Loucy (cell line): ENCODE results near the gene STUM.
A peak's percentile ranks its signal among the peaks of the same experiment; 100 is the strongest.

Experiments
- H2AFZ ChIP-seq: fragments of 200-600 bp; sonication (generic); 2 replicates; pipeline ENCODE4 v1.6.0; 2016; ENCODE audit warnings: antibody characterized with exemption, mild to moderate bottlenecking, low read length, moderate library complexity
- H3F3A ChIP-seq: fragments of 200-600 bp; 2 replicates; pipeline ENCODE4 v1.6.0; 2016; ENCODE audit warnings: antibody characterized with exemption, low read depth, mild to moderate bottlenecking
- H3K27me3 ChIP-seq: fragments of 200-600 bp; sonication (generic); 2 replicates; pipeline ENCODE4 v1.6.1; 2014; ENCODE audit warnings: low read length, mild to moderate bottlenecking; ENCODE audit not compliant: insufficient read depth, poor library complexity, severe bottlenecking
- H3K36me3 ChIP-seq: fragments of 200-600 bp; sonication (generic); 2 replicates; pipeline ENCODE4 v1.6.1; 2016; ENCODE audit warnings: low read length; ENCODE audit not compliant: insufficient read depth
- H3K4me1 ChIP-seq: fragments of 200-600 bp; sonication (generic); 2 replicates; pipeline ENCODE4 v1.5.1; 2014; ENCODE audit warnings: low read length, mild to moderate bottlenecking; ENCODE audit not compliant: insufficient read depth, poor library complexity, severe bottlenecking
- H3K4me2 ChIP-seq: fragments of 200-600 bp; sonication (generic); 2 replicates; pipeline ENCODE4 v1.6.0; 2014; ENCODE audit warnings: antibody characterized with exemption, low read length, low read depth, mild to moderate bottlenecking; ENCODE audit not compliant: poor library complexity, severe bottlenecking
- H3K4me3 ChIP-seq: fragments of 200-600 bp; sonication (generic); 2 replicates; pipeline ENCODE4 v1.5.1; 2014; ENCODE audit warnings: low read length, mild to moderate bottlenecking, mixed read lengths; ENCODE audit not compliant: poor library complexity, severe bottlenecking
- H3K79me2 ChIP-seq: fragments of 200-600 bp; sonication (generic); 2 replicates; pipeline ENCODE4 v1.6.1; 2014; ENCODE audit warnings: low read length; ENCODE audit not compliant: insufficient read depth
- H3K9ac ChIP-seq: fragments of 200-600 bp; sonication (generic); 2 replicates; pipeline ENCODE4 v1.6.0; 2014; ENCODE audit warnings: mild to moderate bottlenecking, low read depth, low read length, moderate library complexity; ENCODE audit not compliant: poor library complexity, severe bottlenecking
- H3K9me2 ChIP-seq: fragments of 200-600 bp; sonication (generic); replicated peaks from 2 replicates; pipeline ENCODE4 v1.6.1; 2016; ENCODE audit warnings: low read depth, low read length, mixed read lengths
- H3K9me3 ChIP-seq: fragments of 200-600 bp; sonication (generic); 2 replicates; pipeline ENCODE4 v1.6.1; 2014; ENCODE audit warnings: mild to moderate bottlenecking, antibody characterized with exemption, low read length, low read depth; ENCODE audit not compliant: insufficient read depth
- H4K20me1 ChIP-seq: fragments of 200-600 bp; sonication (generic); 2 replicates; pipeline ENCODE4 v1.6.0; 2014; ENCODE audit warnings: antibody characterized with exemption, low read length, mild to moderate bottlenecking; ENCODE audit not compliant: insufficient read depth, poor library complexity, severe bottlenecking
- CTCF ChIP-seq: fragments of 200-600 bp; sonication (generic); conservative IDR thresholded peaks from 2 replicates; pipeline ENCODE4 v1.5.1; 2014; ENCODE audit warnings: mild to moderate bottlenecking, antibody characterized with exemption, low read length
- EZH2phosphoT487 ChIP-seq: fragments of 200-600 bp; IDR thresholded peaks from 2 replicates; pipeline ENCODE4 v1.6.1; 2018; ENCODE audit warnings: antibody characterized with exemption, mild to moderate bottlenecking, moderate library complexity, borderline replicate concordance

The STUM gene

DNA sequence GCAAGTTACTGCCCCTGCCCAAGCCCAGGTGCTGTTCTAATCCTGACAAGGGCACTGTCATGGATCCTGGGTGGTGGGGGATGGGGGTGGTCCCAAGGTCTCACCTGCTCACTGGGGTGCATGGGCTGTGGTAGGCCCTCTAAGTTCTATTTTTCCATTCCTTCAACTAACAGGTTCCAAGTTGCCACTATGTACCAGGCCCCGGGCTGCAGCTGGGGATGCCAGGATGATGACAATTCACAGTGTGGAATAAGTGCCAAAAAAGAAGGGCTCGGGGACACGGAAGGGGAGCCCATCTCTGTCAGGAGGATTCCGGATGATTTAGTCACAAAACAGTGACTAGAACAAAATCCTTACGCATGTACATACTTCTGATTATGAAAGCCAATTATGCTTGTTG, 76.0 kb downstream of the STUM start:
- H3K27me3 ChIP-seq = no peaks in the 10 kb centered on the region
- no peaks in the 10 kb centered on the region for H3K9me3 ChIP-seq
- H4K20me1 ChIP-seq = no peaks in the 10 kb centered on the region
- no peak for TF ChIP-seq CTCF
- TF ChIP-seq EZH2phosphoT487 = no peak
- H2AFZ ChIP-seq = no peak overlapping the region
- peaks cover 2% of the 10 kb centered on the region for H3K4me1 ChIP-seq
- no peak overlapping the region for H3K4me2 ChIP-seq
- H3K79me2 ChIP-seq = no peaks in the 10 kb centered on the region
- no peaks in the 10 kb centered on the region for H3K36me3 ChIP-seq
- H3K4me3 ChIP-seq = no peak overlapping the region
- H3K9ac ChIP-seq = no peak overlapping the region
- no peaks in the 10 kb centered on the region for H3K9me2 ChIP-seq
- no peaks in the 10 kb centered on the region for H3F3A ChIP-seq

DNA sequence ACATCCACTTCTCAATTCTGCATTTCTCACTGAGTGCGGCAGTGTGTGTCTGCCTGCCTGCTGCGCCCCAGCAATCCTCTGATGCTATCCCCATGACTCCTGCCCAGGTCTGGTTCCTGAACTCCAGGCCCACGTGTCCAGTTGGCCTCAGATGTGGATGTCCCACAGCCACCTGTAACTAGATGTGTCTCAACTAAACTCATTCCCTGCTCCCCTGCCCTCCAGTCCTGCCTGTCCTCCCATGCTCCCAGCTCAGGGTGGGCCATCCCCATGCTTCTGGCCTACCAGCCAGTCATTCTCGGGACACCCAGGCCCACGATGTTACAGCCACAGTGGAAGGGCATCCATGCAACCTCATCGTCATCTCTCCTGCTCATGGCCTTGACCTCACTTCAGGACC, 76.8 kb downstream of the STUM start:
- H3K27me3 ChIP-seq = no peaks in the 10 kb centered on the region

DNA sequence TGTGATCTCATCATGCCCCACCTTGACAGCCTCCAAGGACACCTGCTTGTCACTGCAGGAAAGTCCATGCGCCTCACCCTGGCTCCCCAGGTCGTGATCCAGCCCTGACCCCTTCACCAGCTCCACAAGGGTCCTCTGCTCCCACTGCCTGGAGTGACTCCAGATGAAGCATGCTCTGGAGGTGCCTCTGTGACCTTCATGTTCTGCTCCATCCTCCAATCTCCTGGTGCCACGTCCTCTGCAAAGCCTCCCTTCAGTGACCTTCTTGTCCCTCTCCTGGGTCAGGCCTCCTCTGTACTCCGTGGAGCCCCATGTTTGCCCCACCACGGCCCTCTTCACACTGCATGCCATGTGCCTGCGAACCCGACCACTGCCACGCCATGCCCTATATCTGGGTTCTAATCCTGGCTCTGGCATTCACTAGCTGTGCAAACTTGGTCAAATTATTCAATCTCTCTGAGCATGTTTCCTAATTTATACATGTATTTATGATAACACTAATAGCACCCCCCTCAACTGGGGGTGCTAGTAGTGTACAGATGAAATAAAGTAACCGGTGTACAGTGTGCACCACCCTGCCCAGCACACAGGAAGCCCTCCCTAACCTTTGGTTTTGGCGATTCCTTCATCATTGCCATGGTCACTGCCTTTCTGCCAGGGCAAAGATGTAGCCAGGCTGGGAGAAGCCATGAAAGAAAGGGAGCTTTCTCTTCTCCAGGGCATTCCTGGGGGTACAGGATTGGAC, 77.4 kb downstream of the STUM start:
- no peaks in the 10 kb centered on the region for H3K27me3 ChIP-seq
- no peaks in the 10 kb centered on the region for H3K36me3 ChIP-seq
- H3F3A ChIP-seq = no peaks in the 10 kb centered on the region
- peak overlapping the region; percentile 73 for H2AFZ ChIP-seq
- no peak overlapping the region for H3K9ac ChIP-seq
- no peaks in the 10 kb centered on the region for H3K9me3 ChIP-seq
- peak overlapping the region; percentile 13 for H3K4me2 ChIP-seq
- H3K4me1 ChIP-seq = peaks cover 2% of the 10 kb centered on the region
- no peaks in the 10 kb centered on the region for H4K20me1 ChIP-seq
- no peaks in the 10 kb centered on the region for H3K9me2 ChIP-seq
- no peaks in the 10 kb centered on the region for H3K79me2 ChIP-seq
- no peak overlapping the region for H3K4me3 ChIP-seq
- TF ChIP-seq EZH2phosphoT487 (no peak), CTCF (no peak)

More for the DNA sequence above, 76.8 kb downstream of the STUM start:
- Histone ChIP-seq H3K4me2 (no peak overlapping the region), H3K9me2 (no peaks in the 10 kb centered on the region), H2AFZ (no peak overlapping the region), H3K9ac (no peak overlapping the region), H3F3A (no peaks in the 10 kb centered on the region), H4K20me1 (no peaks in the 10 kb centered on the region), H3K36me3 (no peaks in the 10 kb centered on the region), H3K9me3 (no peaks in the 10 kb centered on the region), H3K4me1 (peaks cover 2% of the 10 kb centered on the region), H3K4me3 (no peak overlapping the region), H3K79me2 (no peaks in the 10 kb centered on the region)
- TF ChIP-seq EZH2phosphoT487 = no peak

- Histone ChIP-seq H3K4me1 (peaks cover 2% of the 10 kb centered on the region), H3F3A (no peaks in the 10 kb centered on the region), H4K20me1 (no peaks in the 10 kb centered on the region), H3K9ac (no peak overlapping the region), H3K9me3 (no peaks in the 10 kb centered on the region), H2AFZ (peak overlapping the region; percentile 73; the same call in 1 of the 2 replicates), H3K4me3 (no peak overlapping the region), H3K4me2 (peak overlapping the region; percentile 13), H3K27me3 (no peaks in the 10 kb centered on the region), H3K36me3 (no peaks in the 10 kb centered on the region; the same call in 1 of the 2 replicates), H3K9me2 (no peaks in the 10 kb centered on the region), H3K79me2 (no peaks in the 10 kb centered on the region)
- no peak for TF ChIP-seq EZH2phosphoT487
- peak; percentile 97 for TF ChIP-seq CTCF
These were observed 78.0 kb downstream of the STUM start for GRCh38 chr1:226626577-226626956.
